HG02943 (cell line): ENCODE data around the gene PCDH17.

Experiments
- ATAC-seq: cut with Tn5 transposase; IDR thresholded peaks from one replicate; pipeline ENCODE4 v1.9.1; 2021; ENCODE audit warnings: mild to moderate bottlenecking, low read depth, moderate library complexity; ENCODE audit not compliant: unreplicated experiment

PCDH17 gene

GRCh38 chr13:57635541-57636085, 4.1 kb downstream of the PCDH17 start:
- ATAC-seq = no peak

- ATAC-seq = no peak
These were observed 5.3 kb downstream of the PCDH17 start for GRCh38 chr13:57636816-57637215.

DNA sequence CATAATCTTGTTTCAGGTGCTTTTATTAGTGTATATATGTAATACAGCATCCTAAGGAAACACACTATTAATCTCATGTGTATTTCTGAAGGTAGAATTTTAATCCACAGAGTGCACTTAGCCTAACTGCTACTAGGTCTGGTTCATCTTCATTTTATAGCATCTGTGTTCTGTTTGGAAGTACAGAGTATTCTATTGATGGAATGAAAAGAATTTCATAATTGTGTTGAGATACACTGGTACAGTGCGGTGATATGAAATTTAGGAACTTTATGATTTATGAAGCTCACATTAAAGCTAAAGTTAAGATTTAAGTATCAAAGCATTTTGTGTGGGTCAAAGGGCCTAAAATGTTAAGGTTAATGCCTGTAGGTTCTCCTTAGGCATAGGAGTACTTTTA, 6.0 kb downstream of the PCDH17 start:
- no peak for ATAC-seq

- ATAC-seq = no peak
These were observed 6.8 kb downstream of the PCDH17 start for GRCh38 chr13:57638186-57638890.

DNA sequence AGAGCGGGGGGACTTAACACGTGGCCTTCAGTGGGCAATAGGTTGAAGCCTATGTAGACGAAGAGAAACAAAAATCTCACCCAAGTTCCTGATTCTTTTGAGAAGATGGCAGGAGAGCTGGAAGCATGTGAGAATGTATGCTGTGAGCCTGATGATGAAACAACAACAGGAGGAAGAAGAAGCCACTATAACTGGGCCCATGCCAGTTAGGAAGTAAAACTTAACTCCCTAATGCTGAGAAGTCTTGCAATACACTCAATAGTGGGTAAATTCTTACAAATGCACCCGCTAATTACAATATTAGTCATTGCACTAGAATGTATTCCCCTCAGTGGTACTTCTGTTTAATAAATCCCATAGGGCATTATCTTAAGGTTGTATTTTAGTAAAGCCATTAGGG, 9.1 kb downstream of the PCDH17 start:
- no peak for ATAC-seq

DNA sequence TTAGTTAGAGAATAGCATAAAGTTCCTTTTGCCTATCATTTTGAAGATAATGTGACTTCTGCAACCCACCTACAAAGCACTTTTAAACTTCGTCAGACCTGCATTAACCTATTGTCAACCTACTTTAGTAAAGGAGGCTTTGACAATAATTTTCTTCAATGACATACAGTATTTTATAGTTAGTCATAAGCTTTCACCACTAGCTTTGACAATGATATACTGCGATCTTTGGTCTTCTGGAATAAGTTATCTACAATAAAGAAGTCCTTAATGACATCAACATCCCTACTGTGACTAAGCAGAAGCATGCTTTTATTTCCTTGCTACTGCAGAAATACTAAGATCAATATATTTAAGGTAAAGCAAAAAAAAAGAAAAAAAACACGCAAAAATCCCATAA, 9.5 kb downstream of the PCDH17 start:
- ATAC-seq = no peak

- no peak for ATAC-seq
These were observed 12.6 kb downstream of the PCDH17 start for GRCh38 chr13:57644106-57644505.

GRCh38 chr13:57653229-57653989, 21.9 kb downstream of the PCDH17 start:
- no peak for ATAC-seq

- no peak for ATAC-seq
These were observed 33.9 kb downstream of the PCDH17 start for GRCh38 chr13:57665481-57665880.

DNA sequence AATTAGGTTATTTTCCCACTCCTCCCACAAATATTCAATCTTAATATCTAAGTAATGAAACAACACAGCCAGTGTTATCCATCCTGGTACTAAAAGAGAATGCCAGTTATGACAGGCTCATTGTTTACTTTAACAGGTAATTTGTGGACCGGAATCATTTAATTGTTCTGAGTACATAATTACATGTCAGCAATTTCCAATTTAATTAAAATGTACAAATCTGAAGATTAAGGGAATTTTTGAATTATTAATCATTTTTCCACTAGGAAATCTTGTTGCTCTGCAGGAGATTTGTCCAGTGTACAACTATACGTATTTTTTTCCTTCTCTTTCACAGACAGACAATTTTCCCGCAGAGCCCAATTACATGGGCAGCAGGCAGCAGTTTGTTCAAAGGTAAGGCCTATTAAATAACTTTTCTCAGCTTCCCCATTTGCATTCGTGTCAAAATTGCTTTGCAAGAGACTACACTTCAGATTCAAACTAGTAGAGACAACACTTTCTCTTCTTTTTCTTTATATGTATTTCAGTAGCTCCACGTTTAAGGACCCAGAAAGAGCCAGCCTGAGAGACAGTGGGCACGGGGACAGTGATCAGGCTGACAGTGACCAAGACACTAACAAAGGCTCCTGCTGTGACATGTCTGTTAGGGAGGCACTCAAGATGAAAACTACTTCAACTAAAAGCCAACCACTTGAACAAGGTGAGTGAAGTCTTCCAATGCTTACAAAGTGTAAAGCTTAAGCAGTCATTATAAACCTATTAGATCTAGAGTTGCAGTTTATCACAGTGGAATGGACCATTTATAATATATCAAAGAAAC, 34.8 kb downstream of the PCDH17 start:
- ATAC-seq = no peak

DNA sequence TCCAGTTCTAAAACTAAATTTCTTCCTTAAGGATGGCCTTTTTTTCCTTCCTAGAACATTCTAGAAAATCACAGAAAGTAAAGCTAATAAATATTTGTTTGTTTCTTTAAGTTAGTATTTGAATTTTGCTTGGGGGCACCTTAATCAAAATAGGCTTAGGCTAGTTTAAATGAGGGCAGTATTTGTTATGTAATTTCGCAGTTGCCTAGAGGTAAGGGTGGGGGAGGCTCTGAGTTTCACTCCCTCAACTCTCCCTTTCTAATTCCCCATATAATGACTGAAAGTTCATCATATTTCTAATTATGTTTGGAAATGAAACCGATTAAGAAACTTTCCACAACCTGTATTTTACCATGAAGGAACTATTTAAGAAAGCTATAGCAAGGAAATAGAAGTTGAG, 40.6 kb downstream of the PCDH17 start:
- no peak for ATAC-seq

DNA sequence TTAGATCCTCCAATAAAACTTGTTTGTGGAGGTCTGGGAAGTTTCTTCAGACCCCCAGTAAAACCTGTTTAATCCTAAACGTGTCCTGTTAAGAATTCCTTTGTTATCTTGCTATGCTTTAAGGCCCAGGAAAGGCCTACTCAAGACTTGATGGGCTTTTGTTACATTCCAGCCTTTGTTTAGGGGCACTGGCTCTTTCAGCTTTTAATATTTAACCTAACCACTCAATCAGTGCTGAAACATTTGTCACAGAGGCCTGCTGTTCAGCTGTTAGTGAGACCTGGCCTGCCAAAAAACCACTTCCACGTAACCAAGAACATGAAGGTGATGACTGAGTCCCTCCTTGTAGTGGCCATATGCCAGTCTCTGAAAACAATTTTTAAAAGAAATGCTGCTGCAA, 41.7 kb downstream of the PCDH17 start:
- ATAC-seq = no peak

- no peak for ATAC-seq
These were observed 44.0 kb downstream of the PCDH17 start for GRCh38 chr13:57675526-57675925.

DNA sequence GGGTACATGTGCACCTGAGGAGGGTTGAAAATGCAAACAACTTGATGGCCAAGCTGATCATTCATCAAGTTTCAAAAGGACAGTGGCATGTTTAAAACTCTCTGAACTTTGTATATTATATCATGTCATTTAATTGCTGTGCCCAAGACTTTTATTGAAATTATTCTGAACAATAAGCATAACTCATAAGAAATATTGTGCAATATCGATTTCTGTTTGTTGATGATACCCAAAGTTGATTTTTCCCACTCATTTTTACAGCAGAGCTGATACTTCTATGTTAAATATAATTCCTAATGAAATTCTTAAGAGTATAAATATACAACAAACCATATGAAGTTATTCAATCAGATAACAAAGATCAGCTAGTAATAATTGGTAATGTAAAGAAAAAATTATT, 49.1 kb downstream of the PCDH17 start:
- no peak for ATAC-seq

- ATAC-seq = no peak
These were observed 50.7 kb downstream of the PCDH17 start for GRCh38 chr13:57682128-57682716.

GRCh38 chr13:57698851-57699250, 67.3 kb downstream of the PCDH17 start:
- no peak for ATAC-seq

DNA sequence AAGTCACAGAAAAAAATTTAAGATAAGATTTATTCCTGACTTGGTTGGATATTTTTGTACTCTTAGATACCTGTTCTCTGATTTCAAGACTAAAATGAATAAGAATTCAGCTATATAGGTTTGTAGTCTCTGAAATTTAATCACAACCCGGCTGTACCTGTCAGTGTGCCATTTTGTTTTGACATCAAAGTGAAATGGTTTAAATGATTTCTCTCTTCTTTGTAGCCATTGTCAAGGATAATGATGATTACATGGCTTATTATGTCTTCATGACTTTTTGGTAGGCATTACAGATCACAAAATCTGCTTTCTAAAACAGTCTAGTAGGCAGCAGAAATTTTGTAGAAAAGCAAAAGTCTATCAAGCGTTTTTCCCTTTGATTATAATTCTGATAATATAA, 72.5 kb downstream of the PCDH17 start:
- no peak for ATAC-seq

DNA sequence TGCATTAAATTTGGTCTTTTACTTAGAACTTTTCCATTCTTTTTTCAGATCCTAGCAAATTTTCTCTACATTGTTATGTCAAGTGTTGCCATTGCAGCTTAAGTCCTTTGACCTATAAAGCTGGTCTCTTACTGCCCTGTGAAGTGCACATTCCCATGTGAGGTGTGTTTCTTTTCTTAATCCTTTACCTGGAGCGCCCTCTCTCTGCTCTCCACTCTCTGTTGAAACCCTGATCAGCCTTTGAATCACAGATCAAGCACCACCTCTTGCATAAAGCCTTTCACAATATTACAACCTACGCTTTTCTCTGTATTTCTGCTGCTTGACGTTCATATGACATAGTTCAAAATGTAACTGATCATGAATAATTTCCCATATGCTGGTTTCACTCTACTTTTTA, 84.8 kb downstream of the PCDH17 start:
- ATAC-seq = no peak

DNA sequence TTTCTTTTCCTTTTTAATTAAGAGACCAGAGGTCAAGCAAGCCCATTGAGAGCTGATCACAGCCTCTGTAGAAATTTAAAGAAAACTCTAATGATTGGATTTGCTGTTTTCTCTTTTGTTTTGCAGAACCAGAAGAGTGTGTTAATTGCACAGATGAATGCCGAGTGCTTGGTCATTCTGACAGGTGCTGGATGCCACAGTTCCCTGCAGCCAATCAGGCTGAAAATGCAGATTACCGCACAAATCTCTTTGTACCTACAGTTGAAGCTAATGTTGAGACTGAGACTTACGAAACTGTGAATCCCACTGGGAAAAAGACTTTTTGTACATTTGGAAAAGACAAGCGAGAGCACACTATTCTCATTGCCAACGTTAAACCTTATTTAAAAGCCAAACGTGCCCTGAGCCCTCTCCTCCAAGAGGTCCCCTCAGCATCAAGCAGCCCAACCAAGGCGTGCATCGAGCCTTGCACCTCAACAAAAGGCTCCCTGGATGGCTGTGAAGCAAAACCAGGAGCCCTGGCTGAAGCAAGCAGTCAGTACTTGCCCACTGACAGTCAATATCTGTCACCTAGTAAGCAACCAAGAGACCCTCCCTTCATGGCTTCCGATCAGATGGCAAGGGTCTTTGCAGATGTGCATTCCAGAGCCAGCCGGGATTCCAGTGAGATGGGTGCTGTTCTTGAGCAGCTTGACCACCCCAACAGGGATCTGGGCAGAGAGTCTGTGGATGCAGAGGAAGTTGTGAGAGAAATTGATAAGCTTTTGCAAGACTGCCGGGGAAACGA, 93.1 kb downstream of the PCDH17 start:
- no peak for ATAC-seq

- no peak for ATAC-seq
These were observed 93.9 kb downstream of the PCDH17 start for GRCh38 chr13:57725480-57725879.
